Fibroblast of skin of left quadriceps (primary cell): ENCODE results near the gene RASD1.
A peak's percentile ranks its signal among the peaks of the same experiment; 100 is the strongest.
"Not testable (repeated sequence)": the region's sequence is repeated elsewhere in the genome, so short reads cannot be mapped to it uniquely, and the experiment has no call there.

Experiments used
- DNase-seq, 2 experiments: peaks; one replicate each; pipeline ENCODE4 v3.0.0-alpha.2; 2013; ENCODE audit warnings: low read depth in 2 of 2

RASD1 gene

DNA sequence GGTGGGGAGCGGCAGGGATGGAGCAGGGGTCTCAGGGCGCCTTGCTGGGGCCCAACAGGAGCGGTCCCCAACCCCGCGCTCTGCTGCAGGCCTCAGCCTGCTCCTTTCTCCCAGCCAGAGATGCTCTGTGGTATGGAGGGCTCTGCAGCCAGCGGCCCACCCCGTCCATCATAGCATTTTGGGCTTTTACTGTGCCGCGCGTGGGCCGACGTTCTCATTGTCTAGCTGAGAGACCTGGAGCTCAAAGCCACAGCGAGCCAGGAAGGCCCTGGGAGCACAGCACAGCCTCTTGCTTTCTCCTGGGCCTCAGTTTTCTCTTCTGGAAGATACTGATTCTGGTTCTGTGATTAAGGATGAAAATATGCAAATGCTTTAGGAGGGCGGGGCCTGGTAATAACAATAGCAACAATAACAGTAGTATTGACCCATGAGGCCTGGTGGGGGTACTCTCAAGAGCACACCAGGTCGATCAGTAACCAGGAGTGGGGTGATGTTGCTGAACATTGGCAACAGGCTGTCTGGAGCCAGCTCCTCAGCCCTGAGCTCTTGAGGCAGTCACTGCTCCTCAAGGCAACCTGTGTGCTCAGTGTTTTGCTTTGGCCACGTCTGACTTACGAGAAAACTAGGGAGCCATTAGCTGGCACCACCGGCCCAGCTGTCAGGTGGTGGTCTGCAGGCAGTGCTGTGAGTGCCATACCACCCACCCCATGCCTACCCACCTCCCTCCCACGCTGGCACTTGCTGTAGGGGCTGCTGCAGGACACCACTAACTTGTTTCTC lies 1.1 kb upstream of the RASD1 start:
- no peak for DNase-seq

DNA sequence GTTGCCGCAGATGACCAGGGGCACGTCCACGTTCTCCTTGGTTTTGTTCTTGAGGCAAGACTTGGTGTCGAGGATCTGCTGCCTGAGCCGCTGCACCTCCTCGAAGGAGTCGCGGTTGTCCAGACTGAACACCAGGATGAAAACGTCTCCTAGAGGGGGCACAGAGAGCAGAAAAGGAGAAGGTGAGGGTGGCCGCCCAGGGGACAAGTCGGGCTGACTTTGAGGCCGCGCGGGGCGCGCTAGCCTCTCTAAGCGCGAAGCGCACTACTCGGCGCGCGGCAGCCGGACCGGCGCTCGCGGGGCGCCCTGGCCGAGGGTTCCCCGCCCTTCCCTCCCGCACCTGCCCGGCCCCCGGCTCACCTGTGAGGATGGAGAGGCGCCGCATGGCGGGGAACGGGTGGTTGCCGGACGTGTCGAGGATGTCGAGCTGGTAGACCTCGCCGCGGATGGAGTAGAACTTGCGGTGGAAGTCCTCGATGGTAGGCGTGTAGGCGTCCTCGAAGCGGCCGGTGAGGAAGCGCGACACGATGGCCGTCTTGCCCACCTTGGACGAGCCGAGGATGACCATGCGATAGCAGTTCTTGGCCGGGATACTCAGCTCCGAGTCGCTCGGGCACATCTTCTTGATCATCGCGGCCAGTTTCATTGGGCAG lies 533 bp downstream of the RASD1 start:
- DNase-seq, result no peak

DNA sequence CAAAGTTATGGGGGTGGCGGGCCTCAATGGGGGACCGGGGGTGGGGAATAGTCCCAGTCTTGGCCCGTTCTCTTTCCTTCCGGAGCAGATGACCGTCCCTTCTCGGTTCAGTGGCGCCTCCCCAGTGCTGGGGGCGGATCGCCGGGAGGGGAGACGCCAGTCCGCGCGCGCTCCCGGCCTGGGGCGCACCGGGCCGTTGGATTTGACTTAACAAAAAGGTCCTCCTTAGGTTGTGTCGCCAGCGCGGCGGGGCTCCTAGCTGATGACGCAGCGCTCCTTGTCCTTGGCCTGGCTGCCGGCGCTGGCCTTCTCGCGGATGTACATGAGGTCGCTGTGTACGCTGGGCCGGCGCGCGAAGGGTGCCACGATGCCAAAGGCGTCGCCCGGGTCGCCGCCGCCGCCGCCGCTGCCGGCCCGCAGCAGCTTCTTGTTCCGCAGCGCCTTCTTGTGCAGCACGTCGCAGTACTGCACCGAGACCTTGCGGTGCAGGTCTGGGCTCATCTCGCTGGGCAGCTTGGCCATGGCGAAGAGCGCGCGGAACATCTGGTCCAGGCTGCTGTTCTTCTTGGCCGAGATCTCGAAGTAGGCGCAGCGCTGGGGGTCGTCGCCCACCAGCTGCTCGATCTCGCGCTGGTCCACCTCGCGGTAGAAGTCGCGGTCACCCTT lies 1.2 kb downstream of the RASD1 start:
- DNase-seq, result no peak

DNA sequence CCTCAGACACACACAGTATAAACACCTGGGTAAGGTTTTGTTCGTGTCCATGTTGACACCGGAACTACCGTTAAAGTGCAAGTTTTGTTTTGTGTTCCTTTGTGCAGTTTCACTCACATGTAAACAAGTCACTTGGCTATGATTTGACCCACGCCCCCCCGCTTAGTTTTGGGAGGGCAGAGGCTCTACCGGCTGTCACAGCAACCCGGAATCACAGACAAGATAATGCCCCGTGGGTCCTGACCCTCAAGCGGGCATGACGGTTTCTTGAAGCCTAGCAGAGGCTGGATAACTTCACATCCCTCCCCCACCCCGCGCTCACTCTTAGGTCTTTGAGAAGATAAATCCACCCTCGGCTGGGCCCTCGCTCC lies 1.7 kb downstream of the RASD1 start:
- no peak for DNase-seq

DNA sequence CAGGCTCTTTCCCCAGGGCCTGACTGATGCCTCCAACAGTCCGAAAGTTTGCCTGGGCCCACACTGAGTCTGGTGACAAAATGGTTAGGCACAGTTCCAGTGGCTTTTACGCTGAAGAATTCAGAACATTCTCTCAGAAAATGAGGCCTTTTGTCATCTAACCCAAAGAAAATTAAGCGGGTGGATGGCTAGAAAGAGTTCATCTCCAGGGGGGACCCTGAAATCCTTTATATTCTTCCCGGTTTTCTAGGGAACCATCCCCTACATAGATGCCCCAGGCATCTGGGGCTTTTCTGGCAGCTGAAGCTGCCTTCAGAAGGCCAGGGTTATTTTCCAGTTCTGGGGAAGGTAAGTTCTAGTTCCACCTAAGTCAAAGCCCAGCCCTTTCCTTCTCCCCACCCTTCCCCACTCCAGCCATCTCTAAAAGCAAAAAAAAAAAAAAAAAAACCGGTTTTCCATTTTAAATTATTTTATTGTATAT lies 2.2 kb downstream of the RASD1 start:
- no peak for DNase-seq

DNA sequence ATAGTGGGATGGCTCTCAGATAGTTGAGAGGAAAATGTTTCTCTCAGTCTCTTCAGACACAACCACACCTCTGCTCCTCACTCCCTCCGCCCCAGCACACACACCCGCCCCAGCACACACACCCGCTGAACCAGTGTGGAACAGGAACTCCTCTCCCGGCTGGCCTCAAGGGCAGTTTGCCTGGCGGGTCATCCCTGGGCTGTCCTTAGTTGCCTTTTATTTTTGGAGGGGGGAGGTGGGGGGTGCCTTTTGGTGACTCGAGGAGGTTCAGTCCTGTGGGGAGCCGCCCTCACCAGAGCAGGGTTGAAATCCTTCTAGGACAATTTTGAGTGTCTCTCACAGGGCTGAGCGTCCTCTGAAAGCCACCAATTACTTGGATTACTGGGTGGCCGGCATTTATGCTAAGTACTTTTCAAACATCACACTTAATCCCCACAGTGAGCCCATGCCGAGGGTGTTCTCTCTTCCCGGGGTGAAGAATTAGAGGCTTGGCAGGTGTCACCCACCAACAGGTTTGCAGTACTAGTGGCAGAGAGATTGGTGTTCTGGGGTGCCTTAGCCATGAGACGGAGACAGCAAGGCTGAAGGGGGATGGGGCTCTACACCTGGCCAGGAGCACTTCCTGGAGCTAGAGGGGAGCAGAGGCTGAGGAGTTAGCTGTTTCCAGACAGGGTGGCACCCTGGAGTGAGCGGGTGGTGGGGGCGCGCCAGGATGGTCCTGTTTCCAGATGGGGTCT lies 2.8 kb downstream of the RASD1 start:
- DNase-seq, result no peak

DNA sequence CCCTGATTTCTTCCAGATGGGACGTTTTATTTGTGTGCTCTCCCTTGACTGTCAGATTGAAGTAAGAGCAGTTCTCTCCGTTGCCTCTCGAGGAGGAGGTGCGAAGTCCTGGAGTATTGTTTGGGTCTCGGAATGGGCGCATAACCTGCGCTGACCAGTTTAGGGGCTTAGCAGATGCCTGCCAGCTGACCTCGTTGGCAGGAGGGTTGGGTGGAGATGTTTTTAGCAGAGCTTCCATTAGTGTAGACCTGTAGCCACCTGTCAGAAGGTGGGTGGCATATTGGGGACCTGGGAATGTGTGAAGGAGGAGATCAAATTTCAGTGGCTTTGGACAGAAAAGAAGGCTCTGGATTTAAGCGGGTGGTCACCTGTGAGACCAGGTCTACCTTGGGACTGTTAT lies 3.6 kb downstream of the RASD1 start:
- no peak for DNase-seq

DNA sequence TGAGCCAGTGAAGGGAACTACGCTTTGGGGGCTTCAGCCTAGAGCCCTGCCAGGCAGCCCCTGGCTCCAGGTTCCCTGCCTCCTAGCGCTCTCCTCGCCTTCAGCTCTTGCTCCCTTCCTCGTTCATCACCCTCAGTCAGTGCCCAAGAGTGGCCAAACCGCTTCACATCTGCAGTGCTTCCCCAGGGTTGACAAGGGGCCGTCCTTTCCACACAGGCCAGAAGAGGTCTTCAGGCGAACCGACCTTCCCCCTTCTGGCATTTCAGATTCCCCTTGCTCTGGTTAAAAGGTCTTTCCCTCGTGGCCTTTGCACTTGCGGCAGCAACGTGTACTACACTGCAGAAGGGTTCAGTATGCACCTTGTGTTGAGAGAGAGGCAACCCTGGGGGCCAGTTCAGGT lies 4.1 kb downstream of the RASD1 start:
- no peak for DNase-seq

DNA sequence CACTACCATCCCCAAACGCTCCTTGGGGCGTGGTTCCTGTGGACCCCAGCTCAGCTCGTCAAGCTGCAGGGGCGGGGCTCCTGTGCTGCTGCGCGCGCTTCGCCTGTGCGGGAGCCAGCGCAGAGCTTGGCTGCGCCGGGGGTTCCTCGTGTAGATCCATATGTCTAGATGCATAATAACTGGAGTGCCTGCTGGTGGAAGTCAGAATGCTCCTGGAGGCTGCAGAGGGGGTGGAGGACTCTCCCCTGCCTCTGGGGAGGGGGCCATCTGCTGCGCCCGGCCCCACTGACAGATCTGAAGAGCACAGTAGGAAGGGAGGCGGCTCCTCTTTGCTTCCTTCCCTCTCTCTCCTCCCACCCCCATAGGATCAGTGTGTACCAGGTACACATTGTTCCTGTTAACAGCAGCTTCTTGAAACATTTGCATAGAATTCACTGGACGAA lies 4.6 kb downstream of the RASD1 start:
- no peak for DNase-seq

DNA sequence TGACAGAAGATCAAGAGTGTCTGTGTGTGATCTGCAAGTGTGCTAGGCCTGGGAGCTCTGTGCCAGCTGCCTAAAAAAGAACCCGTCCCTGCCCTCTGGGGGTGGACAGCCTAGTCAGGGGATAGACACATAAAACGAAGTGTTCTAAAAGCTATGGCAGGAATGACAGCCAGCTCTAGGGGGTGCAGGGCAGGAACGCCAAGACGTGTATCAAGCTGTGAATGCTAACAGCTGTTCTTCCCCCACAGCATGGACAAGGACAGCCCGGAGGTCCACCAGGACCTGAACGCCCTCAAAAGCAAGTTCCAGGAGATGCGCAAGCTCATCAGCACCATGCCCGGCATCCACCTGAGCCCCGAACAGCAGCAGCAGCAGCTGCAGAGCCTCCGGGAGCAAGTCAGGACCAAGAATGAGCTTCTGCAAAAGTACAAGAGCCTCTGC lies 5.1 kb downstream of the RASD1 start:
- no peak for DNase-seq

DNA sequence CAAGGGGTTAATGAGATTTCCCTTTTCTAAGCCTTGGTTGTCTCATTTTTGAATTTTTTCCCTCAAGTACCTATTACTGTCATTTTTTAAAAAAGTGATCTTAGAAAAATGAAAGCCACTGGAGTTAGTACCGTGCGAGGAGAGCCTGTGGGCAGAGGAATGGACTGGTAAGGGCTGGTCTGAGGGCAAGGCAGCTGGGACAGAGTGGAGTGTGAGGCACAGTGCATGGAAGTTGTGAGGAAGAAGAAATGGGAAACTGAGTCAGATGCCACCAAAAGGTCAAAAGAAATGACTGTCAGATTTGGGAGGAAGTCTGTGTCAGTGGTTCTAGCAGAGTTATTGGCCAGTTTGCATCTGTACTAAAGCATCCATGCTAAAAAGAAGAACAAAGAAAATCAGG lies 8.2 kb downstream of the RASD1 start:
- DNase-seq, result no peak

DNA sequence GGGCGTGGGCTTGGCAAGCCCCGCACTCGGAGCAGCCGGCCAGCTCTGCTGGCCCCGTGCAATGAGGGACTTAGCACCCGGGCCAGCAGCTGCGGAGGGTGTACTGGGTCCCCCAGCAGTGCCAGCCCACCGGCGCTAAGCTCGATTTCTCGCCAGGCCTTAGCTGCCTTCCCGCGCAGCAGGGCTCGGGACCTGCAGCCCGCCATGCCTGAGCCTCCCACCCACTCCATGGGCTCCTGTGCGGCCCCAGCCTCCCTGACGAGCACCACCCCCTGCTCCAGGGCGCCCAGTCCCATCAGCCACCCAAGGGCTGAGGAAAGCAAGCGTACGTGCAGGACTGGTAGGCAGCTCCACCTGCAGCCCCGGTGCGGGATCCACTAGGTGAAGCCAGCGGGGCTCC lies 9.8 kb downstream of the RASD1 start:
- DNase-seq, result not testable (repeated sequence)

DNA sequence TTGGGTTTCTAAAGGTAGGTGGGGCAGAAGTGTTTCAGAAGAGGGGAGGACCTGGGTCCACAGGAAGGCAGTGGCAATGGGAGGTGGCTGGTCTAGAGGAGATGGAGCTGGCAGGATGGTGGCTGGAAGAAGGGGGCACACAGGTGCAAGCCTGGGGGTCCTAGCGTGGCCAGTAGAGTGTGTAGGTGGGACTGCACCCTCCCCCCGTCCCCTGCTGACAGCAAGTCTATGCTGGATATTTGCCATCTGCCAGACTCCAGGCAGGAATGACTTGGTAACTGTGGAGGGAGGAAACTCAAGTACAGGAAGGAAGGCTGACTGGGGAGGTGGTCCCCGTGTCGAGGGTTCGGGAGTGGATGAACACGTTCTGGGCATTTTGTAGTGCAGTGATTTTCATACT lies 10.8 kb downstream of the RASD1 start:
- no peak for DNase-seq

DNA sequence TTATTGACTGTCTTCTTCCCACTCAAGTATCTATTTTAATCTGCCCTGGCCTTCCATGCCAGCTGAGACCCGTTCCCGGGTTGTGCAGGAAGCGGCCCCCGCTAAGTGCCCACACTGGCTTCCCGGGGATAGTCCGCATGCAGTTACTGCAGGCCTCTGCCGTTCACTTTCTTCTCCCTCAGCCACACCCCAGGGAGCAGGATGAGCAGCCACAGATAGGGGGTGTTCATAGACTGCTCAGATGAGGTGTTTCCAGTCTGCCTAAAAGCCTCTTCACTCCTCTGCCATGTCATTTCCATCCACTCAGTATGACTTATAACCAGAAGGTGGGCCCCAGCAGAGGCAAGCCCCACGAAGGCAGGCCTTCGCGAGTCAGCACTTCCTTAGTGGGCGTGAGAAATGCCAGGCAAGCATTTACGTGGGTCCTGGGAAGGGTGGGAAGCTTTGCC lies 11.7 kb downstream of the RASD1 start:
- no peak for DNase-seq

DNA sequence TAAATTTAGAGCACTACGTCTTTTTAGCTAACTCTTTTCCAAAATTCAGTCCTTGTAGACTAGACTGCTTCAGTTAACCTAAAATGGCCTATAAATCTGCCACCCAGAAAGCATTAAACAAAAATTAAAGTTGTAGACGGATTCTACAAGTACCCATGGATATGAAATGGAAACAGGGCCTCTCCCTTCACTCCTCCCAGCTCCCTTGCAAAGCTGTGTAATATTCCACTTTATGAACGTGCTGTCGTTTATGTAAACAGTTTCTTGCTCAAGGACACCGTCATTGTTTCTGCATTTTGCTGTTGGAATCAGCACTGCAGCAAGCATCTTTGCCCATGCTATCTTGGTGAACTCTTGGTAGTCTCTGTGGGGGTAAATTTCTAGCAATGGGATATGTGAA lies 14.3 kb downstream of the RASD1 start:
- DNase-seq, result no peak

DNA sequence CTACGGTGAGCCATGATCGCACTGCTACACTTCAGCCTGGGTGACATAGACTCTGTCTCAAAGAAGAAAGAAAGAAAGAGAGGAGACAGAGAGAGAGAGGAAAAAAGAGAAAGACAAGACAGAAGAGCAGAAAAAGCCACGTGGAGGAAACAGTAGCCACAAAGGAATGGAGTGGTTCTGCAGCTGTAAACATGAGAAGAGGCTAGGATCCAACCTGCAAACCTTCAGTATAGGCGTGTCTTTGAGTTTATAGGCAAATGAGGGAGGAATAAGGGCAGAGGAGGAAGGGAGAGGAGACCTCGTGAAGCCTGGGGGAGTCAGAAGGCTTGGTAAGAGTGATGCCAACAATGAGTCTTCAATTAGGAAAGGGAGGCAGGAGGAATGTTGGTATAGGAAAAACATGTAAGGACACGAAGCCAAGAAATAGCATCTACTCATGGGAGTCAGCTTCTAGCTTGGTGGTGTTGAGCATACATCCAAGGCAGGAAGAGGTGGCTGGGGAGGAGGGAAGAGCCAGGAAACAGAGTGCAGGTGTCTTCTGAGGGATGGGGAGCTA lies 15.5 kb downstream of the RASD1 start:
- no peak for DNase-seq

DNA sequence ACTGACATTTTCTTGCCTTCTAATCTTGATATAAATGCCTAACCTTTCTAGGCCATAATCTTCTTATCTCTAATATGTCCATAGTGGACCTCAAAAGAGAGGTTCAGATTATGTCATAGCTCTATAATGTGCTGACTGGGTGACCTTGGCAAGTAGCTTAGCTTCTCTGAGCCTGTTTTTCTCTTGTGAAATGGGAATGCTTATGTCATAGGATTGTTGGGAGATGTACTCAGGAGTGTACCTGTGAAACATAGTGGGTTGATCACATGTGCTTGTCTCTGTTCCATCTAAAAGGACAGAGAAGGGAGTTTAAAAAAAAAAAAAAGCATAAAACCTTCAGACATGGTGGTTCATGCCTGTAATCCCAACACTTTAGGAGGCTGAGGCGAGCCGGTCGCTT lies 17.0 kb downstream of the RASD1 start:
- DNase-seq, result no peak

DNA sequence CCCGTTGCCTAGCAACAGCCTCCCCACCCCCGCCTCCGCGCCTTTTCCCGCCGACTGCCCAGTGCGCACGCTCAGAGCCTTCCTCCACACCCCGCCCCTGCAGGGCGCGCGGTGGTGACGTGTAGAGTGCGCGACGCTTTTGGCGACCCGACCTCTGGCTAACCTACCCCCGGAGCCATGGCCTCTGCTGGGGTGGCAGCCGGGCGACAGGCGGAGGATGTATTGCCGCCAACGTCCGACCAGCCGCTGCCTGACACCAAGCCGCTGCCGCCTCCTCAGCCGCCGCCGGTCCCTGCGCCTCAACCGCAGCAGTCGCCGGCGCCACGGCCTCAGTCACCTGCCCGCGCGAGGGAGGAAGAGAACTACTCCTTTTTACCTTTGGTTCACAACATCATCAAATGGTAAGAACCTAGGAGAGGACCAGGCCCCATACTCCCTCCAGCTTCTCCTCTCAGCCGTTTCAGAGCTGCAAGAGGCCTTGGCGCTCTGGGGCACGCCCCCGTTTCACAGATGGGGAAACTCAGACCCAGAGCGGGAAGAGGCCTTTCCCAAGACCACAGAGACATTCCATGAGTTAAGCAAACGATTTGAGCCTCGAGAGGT lies 19.2 kb downstream of the RASD1 start, which contains the start of gene MED9:
Gene MED9, plus strand, starts transcription at position 136 of the 603 bp plus-strand sequence. Its CDS starts 42 bp downstream, at position 178.
- peak; percentile 75 to 79 for DNase-seq

DNA sequence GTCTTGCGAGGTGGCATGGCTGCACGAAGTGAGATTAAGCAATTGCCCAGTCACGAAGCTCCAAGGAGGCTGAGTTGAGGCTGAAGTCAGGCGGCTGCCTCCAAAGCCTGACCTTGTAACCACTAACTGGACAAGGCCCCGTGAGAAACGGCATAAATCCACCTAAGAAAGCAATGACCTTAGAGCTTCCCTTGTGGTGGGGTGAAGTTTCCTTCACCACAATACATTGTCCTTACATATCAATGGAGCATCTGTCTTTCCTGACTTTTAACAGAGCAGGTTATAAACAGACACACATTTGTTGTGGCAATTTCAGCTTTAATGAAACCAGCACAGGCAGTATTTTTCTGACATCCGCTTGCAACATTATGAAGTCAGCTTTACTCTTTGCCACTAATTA lies 21.9 kb downstream of the RASD1 start:
- no peak for DNase-seq

DNA sequence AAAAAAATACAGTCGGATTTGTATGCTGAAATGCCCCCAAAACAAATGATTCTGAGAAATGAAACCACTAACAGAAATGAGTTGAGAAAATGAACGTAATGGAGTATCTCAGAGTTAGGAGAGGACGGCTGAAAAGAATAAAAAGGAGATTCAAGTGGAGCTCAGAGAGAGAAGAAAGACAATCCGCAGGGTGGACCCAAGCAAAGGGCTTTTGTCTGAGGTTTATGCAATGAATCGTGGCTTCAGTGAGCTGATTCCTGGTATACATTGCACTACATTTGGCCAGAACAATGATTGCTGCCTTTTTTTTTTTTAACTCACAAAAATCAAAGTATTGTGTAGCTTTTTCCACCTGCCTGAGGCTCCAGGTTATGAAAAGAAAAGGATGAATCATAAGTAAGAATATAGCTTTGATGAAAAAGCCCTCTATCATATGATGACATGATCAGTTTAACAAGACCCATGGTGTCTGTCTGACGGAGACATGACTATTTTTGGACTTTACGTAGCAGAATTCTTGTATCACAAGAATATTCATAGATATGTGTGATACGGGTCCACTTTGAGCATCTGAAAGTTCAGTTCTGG lies 23.8 kb downstream of the RASD1 start:
- DNase-seq, result no peak

DNA sequence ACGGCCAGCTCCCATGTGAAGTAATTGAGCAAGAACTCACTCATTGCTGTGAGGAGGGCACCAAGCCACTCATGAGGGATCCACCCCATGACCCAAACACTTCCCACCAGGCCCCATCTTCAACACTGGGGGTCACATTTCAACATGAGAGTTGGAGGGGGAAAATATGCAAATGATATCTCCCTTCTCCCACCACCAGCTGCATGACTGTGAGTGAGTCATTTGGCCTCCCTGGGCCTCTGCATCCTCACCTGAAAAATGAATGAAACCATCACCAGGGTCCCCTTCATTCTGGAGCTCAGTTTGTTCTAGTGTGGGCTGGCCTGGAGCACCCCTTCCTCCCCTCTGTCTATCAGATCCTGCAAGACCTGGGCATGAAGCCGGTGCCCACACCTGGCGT lies 26.2 kb downstream of the RASD1 start:
- no peak for DNase-seq
